ENCODE results near the gene RPLP1. TPM values are rescaled to one million over a fixed set of nuclear protein-coding genes. Genes with fewer than 3 reads are reported as not detected.

RPLP1 gene
- total RNA-seq, 1 experiment from 2014 or later, result 1,587 TPM

DNA sequence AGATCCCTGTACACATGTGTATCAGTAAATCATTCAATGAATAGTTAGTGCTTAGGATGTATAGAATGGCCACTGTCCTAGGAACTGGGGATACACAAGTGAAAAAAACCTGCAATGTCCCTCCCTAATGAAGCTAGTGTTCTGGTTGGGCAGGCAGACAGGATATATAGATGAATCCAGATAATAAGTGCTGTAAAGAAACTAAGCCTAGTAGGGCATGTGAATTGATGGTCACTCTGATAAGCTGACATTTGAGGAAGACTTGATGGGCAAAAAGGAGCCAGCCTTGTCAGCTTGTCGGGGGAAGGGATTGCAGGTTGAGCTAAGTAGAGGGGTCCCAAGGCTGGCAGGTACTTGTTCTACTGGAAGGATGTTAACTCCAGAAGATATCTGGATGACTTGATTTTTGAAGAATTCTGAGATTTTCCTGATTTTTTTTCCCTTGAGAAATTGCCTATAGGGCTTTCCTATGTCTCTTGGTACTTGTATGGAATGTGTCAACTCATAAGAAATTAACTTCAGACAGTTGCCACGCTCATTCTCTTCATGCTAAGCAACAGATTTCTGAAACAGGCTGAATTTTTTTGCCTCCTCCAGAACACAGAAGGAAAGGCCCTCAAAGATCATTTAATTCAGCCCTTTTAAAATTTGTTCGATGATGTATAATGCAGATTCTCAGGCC is 44.8 kb upstream of the RPLP1 start:
- Histone ChIP-seq H3K4me3 (ENCODE audit: low read depth, low read length) (no peak overlapping the region), H3K27me3 (replicated peaks; ENCODE audit: control insufficient read depth, insufficient read depth, low read length) (no peaks in the 10 kb centered on the region), H3K36me3 (ENCODE audit: control insufficient read depth, insufficient read depth, low read length) (no peaks in the 10 kb centered on the region; the same call in 1 of the 2 replicates), H3K4me1 (peaks cover 8% of the 10 kb centered on the region; the same call in 1 of the 2 replicates), H3K9me3 (no peaks in the 10 kb centered on the region)
- H3K27ac Mint-ChIP-seq (ENCODE audit: unreplicated experiment), result no peak overlapping the region
- H3K4me3 Mint-ChIP-seq (ENCODE audit: unreplicated experiment), result no peak overlapping the region
- no peaks in the 10 kb centered on the region for H3K27me3 Mint-ChIP-seq (ENCODE audit: insufficient read depth, unreplicated experiment)
- no peaks in the 10 kb centered on the region for H3K4me1 Mint-ChIP-seq (ENCODE audit: low read depth, unreplicated experiment)
- POLR2A ChIA-PET, result no interaction called here
- CTCF ChIA-PET, result no interaction called here
- H3K9me3 Mint-ChIP-seq (ENCODE audit: unreplicated experiment), result no peaks in the 10 kb centered on the region
- BruUV-seq (replicated peaks), result no TSS peak
- intact Hi-C loops (cut with micrococcal nuclease; ENCODE audit: unreplicated experiment), result no loop called here
- no peak for DNase-seq
- H3K36me3 Mint-ChIP-seq (ENCODE audit: insufficient read depth, unreplicated experiment), result no peaks in the 10 kb centered on the region
- TF ChIP-seq CTCF (IDR thresholded peaks at IDR 0.05; ENCODE audit: insufficient read depth in 1 of 2, low read depth in 1 of 2, low read length in 1 of 2, severe bottlenecking in 1 of 2, unreplicated experiment in 1 of 2), result no peak

- no peak overlapping the region for H3K27ac Mint-ChIP-seq (ENCODE audit: unreplicated experiment)
- no peak overlapping the region for H3K4me3 Mint-ChIP-seq (ENCODE audit: unreplicated experiment)
- Histone ChIP-seq H3K36me3 (ENCODE audit: control insufficient read depth, insufficient read depth, low read length) (no peaks in the 10 kb centered on the region; the same call in 1 of the 2 replicates), H3K27me3 (replicated peaks; ENCODE audit: control insufficient read depth, insufficient read depth, low read length) (no peaks in the 10 kb centered on the region), H3K4me1 (peaks cover 14% of the 10 kb centered on the region), H3K9me3 (no peaks in the 10 kb centered on the region), H3K4me3 (ENCODE audit: low read depth, low read length) (no peak overlapping the region)
- H3K36me3 Mint-ChIP-seq (ENCODE audit: insufficient read depth, unreplicated experiment), result peaks cover 2% of the 10 kb centered on the region
- H3K9me3 Mint-ChIP-seq (ENCODE audit: unreplicated experiment), result no peaks in the 10 kb centered on the region
- TF ChIP-seq CTCF (IDR thresholded peaks at IDR 0.05; ENCODE audit: insufficient read depth in 1 of 2, low read depth in 1 of 2, low read length in 1 of 2, severe bottlenecking in 1 of 2, unreplicated experiment in 1 of 2), result no peak
- H3K27me3 Mint-ChIP-seq (ENCODE audit: insufficient read depth, unreplicated experiment), result no peaks in the 10 kb centered on the region
- no TSS peak for BruUV-seq (replicated peaks)
- intact Hi-C loops (cut with micrococcal nuclease; ENCODE audit: unreplicated experiment), result no loop called here
- ChIA-PET POLR2A (no interaction called here), CTCF (no interaction called here)
- H3K4me1 Mint-ChIP-seq (ENCODE audit: low read depth, unreplicated experiment), result no peaks in the 10 kb centered on the region
- DNase-seq, result no peak
Measured at GRCh38 chr15:69408841-69409240, 43.8 kb upstream of the RPLP1 start.

GRCh38 chr15:69410248-69410874 is 42.3 kb upstream of the RPLP1 start:
- peak in 1 of 2 experiments; percentile 34 for DNase-seq
- CTCF ChIA-PET, result no interaction called here

More at GRCh38 chr15:69410248-69410874, 42.3 kb upstream of the RPLP1 start:
- no TSS peak for BruUV-seq (replicated peaks)
- Mint-ChIP-seq H3K4me1 (ENCODE audit: low read depth, unreplicated experiment) (no peaks in the 10 kb centered on the region), H3K27ac (ENCODE audit: unreplicated experiment) (no peak overlapping the region), H3K4me3 (ENCODE audit: unreplicated experiment) (no peak overlapping the region), H3K36me3 (ENCODE audit: insufficient read depth, unreplicated experiment) (peaks cover 9% of the 10 kb centered on the region), H3K9me3 (ENCODE audit: unreplicated experiment) (no peaks in the 10 kb centered on the region), H3K27me3 (ENCODE audit: insufficient read depth, unreplicated experiment) (no peaks in the 10 kb centered on the region)
- no peak for TF ChIP-seq CTCF (IDR thresholded peaks at IDR 0.05; ENCODE audit: insufficient read depth in 1 of 2, low read depth in 1 of 2, low read length in 1 of 2, severe bottlenecking in 1 of 2, unreplicated experiment in 1 of 2)
- intact Hi-C loops (cut with micrococcal nuclease; ENCODE audit: unreplicated experiment), result loop anchor here (5.0 kb wide), 1 partner anchor 353 kb away; no protein-coding TSS in a partner anchor
- Histone ChIP-seq H3K27me3 (replicated peaks; ENCODE audit: control insufficient read depth, insufficient read depth, low read length) (no peaks in the 10 kb centered on the region), H3K36me3 (ENCODE audit: control insufficient read depth, insufficient read depth, low read length) (no peaks in the 10 kb centered on the region; the same call in 1 of the 2 replicates), H3K4me3 (ENCODE audit: low read depth, low read length) (no peak overlapping the region), H3K4me1 (peaks cover 15% of the 10 kb centered on the region), H3K9me3 (no peaks in the 10 kb centered on the region)
- POLR2A ChIA-PET, result no interaction called here

All from Caco-2 (cell line).